Measurements from ENCODE around the gene P2RY8. TPM values are rescaled to one million over a fixed set of nuclear protein-coding genes. Genes with fewer than 3 reads are reported as not detected.

Gene P2RY8
- total and polyA plus RNA-seq, 10 of the 15 experiments (the other 5 are each of a cell fraction or from before 2014, with no cell fraction given): 2.0 to 64.4 (median 36.5) TPM

DNA sequence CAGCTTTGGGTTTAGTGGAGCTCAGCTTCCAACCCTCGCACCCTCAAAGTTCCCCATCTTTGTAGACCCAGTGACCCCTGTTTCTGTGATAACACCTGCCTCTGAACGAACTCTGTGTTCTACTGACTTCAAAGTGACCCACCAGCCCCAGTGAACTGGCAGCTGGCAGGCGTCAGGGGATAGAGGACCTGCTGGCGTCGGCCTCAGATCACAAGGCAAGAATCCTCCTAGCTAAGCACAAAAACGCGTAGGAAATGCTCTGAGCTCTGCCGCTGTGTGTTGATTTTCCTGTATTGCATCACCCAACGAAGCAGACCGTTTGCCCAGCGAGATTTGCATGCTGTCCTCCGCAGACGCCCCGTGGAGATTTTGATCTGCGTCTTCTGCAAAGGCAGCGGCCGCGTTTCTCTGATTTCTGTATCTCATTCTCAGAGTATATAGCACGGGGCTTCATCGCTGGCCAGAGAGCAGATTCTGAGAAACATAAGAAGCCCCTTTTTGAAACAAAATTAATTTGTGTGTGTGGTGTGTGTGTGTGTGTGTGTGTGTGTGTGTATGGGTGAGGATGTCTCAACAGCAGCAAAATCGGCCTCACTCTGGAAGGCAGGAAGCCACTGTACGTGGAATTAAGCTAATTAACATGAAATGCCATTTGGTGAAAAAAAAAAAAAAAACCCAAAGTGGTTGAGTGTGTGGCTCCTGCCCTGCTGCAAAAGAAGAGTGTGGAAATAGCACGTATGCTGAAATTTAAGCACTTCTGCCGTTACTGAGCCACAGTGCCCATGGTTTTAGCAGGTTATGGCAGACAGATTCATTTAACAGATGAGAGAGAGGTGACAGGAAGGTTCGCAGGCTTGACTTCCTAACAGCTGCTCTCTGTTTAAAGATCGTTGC is 55.1 kb downstream of the P2RY8 start (continued):
- TF ChIP-seq, protein P1, sequence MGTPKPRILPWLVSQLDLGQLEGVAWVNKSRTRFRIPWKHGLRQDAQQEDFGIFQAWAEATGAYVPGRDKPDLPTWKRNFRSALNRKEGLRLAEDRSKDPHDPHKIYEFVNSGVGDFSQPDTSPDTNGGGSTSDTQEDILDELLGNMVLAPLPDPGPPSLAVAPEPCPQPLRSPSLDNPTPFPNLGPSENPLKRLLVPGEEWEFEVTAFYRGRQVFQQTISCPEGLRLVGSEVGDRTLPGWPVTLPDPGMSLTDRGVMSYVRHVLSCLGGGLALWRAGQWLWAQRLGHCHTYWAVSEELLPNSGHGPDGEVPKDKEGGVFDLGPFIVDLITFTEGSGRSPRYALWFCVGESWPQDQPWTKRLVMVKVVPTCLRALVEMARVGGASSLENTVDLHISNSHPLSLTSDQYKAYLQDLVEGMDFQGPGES (IDR thresholded peaks at IDR 0.05): no peak
- peak; percentile 53; the same call in 1 of the 2 replicates for TF ChIP-seq MTA2 (IDR thresholded peaks at IDR 0.05; ENCODE audit: low read depth)
- TF ChIP-seq SUPT20H (IDR thresholded peaks at IDR 0.05; ENCODE audit: borderline replicate concordance, control insufficient read depth, low read depth, low read length): no peak
- peak; percentile 82 for TF ChIP-seq POLR2AphosphoS5 (IDR thresholded peaks at IDR 0.05; ENCODE audit: low read length)
- no peak for TF ChIP-seq SUZ12 (IDR thresholded peaks at IDR 0.05; ENCODE audit: unreplicated experiment)
- peak; percentile 93 for TF ChIP-seq ATF7 (IDR thresholded peaks at IDR 0.05; ENCODE audit: low read depth)
- peak; percentile 30; the same call in 1 of the 2 replicates for TF ChIP-seq SMC3 (IDR thresholded peaks at IDR 0.05; ENCODE audit: borderline replicate concordance, low read length)
- TF ChIP-seq HCFC1 (IDR thresholded peaks at IDR 0.05; ENCODE audit: low read length): no peak
- TF ChIP-seq RB1 (IDR thresholded peaks at IDR 0.05; ENCODE audit: borderline replicate concordance): no peak
- TF ChIP-seq NR2C1 (IDR thresholded peaks at IDR 0.05): no peak
- TF ChIP-seq, protein P2, sequence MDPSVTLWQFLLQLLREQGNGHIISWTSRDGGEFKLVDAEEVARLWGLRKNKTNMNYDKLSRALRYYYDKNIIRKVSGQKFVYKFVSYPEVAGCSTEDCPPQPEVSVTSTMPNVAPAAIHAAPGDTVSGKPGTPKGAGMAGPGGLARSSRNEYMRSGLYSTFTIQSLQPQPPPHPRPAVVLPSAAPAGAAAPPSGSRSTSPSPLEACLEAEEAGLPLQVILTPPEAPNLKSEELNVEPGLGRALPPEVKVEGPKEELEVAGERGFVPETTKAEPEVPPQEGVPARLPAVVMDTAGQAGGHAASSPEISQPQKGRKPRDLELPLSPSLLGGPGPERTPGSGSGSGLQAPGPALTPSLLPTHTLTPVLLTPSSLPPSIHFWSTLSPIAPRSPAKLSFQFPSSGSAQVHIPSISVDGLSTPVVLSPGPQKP (IDR thresholded peaks at IDR 0.05; ENCODE audit: low read depth, low read length): no peak
- no peak for TF ChIP-seq WRNIP1 (IDR thresholded peaks at IDR 0.05; ENCODE audit: borderline replicate concordance, low read depth, low read length)
- peak; percentile 34 for TF ChIP-seq SP1 (IDR thresholded peaks at IDR 0.05; ENCODE audit: low read depth, low read length)
- TF ChIP-seq PML (IDR thresholded peaks at IDR 0.05; ENCODE audit: low read length): peak; percentile 35; the same call in 1 of the 2 replicates
- TF ChIP-seq, protein P3, sequence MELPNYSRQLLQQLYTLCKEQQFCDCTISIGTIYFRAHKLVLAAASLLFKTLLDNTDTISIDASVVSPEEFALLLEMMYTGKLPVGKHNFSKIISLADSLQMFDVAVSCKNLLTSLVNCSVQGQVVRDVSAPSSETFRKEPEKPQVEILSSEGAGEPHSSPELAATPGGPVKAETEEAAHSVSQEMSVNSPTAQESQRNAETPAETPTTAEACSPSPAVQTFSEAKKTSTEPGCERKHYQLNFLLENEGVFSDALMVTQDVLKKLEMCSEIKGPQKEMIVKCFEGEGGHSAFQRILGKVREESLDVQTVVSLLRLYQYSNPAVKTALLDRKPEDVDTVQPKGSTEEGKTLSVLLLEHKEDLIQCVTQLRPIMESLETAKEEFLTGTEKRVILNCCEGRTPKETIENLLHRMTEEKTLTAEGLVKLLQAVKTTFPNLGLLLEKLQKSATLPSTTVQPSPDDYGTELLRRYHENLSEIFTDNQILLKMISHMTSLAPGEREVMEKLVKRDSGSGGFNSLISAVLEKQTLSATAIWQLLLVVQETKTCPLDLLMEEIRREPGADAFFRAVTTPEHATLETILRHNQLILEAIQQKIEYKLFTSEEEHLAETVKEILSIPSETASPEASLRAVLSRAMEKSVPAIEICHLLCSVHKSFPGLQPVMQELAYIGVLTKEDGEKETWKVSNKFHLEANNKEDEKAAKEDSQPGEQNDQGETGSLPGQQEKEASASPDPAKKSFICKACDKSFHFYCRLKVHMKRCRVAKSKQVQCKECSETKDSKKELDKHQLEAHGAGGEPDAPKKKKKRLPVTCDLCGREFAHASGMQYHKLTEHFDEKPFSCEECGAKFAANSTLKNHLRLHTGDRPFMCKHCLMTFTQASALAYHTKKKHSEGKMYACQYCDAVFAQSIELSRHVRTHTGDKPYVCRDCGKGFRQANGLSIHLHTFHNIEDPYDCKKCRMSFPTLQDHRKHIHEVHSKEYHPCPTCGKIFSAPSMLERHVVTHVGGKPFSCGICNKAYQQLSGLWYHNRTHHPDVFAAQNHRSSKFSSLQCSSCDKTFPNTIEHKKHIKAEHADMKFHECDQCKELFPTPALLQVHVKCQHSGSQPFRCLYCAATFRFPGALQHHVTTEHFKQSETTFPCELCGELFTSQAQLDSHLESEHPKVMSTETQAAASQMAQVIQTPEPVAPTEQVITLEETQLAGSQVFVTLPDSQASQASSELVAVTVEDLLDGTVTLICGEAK (IDR thresholded peaks at IDR 0.05; ENCODE audit: borderline replicate concordance): no peak
- TF ChIP-seq, protein P4, sequence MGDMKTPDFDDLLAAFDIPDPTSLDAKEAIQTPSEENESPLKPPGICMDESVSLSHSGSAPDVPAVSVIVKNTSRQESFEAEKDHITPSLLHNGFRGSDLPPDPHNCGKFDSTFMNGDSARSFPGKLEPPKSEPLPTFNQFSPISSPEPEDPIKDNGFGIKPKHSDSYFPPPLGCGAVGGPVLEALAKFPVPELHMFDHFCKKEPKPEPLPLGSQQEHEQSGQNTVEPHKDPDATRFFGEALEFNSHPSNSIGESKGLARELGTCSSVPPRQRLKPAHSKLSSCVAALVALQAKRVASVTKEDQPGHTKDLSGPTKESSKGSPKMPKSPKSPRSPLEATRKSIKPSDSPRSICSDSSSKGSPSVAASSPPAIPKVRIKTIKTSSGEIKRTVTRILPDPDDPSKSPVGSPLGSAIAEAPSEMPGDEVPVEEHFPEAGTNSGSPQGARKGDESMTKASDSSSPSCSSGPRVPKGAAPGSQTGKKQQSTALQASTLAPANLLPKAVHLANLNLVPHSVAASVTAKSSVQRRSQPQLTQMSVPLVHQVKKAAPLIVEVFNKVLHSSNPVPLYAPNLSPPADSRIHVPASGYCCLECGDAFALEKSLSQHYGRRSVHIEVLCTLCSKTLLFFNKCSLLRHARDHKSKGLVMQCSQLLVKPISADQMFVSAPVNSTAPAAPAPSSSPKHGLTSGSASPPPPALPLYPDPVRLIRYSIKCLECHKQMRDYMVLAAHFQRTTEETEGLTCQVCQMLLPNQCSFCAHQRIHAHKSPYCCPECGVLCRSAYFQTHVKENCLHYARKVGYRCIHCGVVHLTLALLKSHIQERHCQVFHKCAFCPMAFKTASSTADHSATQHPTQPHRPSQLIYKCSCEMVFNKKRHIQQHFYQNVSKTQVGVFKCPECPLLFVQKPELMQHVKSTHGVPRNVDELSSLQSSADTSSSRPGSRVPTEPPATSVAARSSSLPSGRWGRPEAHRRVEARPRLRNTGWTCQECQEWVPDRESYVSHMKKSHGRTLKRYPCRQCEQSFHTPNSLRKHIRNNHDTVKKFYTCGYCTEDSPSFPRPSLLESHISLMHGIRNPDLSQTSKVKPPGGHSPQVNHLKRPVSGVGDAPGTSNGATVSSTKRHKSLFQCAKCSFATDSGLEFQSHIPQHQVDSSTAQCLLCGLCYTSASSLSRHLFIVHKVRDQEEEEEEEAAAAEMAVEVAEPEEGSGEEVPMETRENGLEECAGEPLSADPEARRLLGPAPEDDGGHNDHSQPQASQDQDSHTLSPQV (IDR thresholded peaks at IDR 0.05): peak; percentile 87
- peak; percentile 57 for TF ChIP-seq MEF2B (IDR thresholded peaks at IDR 0.05; ENCODE audit: partially characterized antibody, poor library complexity, severe bottlenecking)
- TF ChIP-seq JUND (IDR thresholded peaks at IDR 0.05; ENCODE audit: low read depth, low read length): no peak; the same call in 1 of the 2 replicates
- TF ChIP-seq NRF1 (conservative IDR thresholded peaks at IDR 0.05; ENCODE audit: low read depth, low read length): no peak
